IPS DF 4.7 (cell line): ENCODE data around the gene NAT14.

Experiments used
- DNase-seq: peaks from one replicate; pipeline ENCODE4 v3.0.0-alpha.2; 2013; ENCODE audit warnings: low spot score; ENCODE audit errors: extremely low read depth

The NAT14 gene

DNA sequence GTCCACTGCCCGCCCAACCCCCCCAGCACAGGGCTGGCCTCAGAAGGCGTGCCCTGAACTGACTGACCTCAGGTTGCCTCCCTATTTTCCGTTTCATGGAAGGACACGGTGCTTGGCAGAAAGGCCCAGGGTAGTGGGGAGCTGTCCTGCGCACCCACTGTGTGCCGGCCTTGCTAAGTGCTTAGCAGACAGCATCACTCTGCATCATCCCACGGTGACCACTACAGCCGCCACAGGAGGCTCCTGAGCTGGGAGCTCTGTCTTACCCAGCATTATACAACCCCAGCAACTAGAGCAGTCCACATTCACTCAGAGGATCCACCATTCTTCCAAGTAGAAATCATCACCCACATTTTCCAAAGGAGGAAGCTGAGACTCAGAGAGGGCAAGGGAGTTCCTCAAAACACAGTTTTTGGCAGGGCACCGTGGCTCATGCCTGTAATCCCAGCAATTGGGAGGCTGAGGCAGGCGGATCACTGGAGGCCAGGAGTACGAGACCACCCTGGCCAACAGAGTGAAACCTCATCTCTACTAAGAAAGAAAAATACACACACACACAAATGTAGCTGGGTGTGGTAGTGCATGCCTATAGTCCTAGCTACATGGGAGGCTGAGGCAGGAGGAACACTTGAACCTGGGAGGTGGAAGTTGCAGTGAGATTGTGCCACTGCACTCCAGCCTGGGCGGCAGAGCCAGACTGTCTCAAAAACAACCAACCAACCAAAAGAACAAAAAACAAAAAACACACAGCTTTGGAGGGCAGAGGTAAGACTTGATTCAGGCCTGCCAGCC, 50.4 kb downstream of the NAT14 start:
- no peak for DNase-seq

DNA sequence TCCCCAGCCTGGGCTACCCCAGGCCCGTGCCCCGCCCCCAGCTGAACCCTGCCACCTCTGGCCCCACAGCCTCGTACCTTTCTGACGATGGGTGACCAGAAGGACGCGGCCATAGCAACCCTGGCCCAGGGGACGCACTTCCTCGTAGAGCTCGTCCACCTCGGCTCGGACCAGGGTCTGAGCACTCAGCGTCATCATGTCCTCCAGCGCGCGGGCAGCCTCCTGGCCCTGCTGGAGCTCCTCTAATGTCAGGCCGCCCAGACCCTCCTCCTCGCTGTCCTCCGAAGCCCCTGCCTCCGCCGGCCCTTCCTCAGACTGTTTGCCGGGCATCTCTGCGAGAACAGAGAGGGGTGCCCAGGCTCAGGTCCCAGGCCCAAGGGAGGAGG, 51.0 kb downstream of the NAT14 start:
- no peak for DNase-seq

DNA sequence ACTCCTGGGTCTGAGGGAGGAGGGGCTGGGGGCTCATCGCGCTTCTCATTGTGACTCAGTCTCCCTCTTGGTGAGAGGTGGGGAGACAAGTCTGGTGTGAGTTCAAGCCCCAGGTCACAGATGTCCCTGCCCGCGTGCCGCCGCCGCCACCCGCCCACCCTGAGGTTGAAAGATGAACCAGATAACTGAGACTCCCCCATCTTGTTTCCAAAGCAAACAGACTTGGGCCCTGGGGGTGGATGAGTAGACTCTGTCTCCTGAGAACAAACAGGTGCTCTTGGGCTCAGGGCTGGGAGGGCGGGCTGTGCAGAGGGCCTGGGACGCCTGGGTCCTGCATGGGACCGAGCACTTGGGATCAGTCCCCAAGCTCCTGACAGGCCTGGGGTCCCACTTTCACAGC, 51.4 kb downstream of the NAT14 start:
- DNase-seq: no peak
